AG10803 (cell line): Measurements from ENCODE around the gene MSI2.

ENCODE experiments used
- DNase-seq: peaks from one replicate; pipeline ENCODE4 v3.0.0; 2010; ENCODE audit warnings: low read depth
- H3K4me3 ChIP-seq: 2 replicates; pipeline ENCODE4 v1.5.1; 2011; ENCODE audit warnings: mild to moderate bottlenecking, low read length, control low read depth
- TF ChIP-seq, protein P1 (sequence below): conservative IDR thresholded peaks from 2 replicates; pipeline ENCODE4 v1.5.1; 2011; ENCODE audit warnings: mild to moderate bottlenecking, low read length, control low read depth, inconsistent platforms

The MSI2 gene

DNA sequence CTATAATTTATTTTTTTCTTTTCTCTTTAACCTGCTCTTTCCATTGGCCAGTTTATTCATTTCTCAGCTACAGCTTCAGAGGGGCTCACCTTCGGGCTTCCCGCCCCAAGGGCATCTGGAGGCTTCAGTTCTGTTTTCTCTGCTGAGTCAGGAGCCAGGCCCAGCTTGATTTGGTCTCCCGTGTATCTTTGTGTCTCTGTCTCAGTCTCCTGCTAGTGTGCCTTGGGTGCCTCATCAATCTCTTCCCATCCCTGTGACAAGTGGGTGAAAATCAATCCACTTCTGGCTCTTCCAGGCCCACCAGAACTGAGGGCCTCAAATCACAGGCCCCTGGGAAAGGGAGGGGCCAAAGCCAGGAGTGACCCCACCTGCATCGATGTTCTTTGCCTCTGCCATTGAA is 416.6 kb downstream of the MSI2 start:
- TF ChIP-seq, protein P1, sequence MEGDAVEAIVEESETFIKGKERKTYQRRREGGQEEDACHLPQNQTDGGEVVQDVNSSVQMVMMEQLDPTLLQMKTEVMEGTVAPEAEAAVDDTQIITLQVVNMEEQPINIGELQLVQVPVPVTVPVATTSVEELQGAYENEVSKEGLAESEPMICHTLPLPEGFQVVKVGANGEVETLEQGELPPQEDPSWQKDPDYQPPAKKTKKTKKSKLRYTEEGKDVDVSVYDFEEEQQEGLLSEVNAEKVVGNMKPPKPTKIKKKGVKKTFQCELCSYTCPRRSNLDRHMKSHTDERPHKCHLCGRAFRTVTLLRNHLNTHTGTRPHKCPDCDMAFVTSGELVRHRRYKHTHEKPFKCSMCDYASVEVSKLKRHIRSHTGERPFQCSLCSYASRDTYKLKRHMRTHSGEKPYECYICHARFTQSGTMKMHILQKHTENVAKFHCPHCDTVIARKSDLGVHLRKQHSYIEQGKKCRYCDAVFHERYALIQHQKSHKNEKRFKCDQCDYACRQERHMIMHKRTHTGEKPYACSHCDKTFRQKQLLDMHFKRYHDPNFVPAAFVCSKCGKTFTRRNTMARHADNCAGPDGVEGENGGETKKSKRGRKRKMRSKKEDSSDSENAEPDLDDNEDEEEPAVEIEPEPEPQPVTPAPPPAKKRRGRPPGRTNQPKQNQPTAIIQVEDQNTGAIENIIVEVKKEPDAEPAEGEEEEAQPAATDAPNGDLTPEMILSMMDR: no peak
- no peak for DNase-seq
- H3K4me3 ChIP-seq: no peak overlapping the region

DNA sequence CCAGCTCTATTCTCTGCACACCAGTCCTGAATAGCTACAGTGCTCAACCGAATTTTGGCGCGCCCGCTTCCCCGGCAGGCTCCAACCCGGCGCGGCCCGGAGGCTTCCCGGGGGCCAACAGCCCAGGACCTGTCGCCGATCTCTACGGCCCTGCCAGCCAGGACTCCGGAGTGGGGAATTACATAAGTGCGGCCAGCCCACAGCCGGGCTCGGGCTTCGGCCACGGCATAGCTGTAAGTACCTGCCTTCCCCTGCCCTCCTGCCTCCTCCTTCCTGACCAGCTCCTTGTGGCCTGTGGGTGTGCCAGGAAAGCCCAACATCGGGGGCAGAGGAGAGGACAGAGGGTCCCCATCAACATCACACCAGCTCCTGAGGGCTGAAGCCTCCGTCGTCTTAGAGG is 418.6 kb downstream of the MSI2 start:
- no peak overlapping the region for H3K4me3 ChIP-seq
- DNase-seq: no peak
- TF ChIP-seq, protein P1: no peak

DNA sequence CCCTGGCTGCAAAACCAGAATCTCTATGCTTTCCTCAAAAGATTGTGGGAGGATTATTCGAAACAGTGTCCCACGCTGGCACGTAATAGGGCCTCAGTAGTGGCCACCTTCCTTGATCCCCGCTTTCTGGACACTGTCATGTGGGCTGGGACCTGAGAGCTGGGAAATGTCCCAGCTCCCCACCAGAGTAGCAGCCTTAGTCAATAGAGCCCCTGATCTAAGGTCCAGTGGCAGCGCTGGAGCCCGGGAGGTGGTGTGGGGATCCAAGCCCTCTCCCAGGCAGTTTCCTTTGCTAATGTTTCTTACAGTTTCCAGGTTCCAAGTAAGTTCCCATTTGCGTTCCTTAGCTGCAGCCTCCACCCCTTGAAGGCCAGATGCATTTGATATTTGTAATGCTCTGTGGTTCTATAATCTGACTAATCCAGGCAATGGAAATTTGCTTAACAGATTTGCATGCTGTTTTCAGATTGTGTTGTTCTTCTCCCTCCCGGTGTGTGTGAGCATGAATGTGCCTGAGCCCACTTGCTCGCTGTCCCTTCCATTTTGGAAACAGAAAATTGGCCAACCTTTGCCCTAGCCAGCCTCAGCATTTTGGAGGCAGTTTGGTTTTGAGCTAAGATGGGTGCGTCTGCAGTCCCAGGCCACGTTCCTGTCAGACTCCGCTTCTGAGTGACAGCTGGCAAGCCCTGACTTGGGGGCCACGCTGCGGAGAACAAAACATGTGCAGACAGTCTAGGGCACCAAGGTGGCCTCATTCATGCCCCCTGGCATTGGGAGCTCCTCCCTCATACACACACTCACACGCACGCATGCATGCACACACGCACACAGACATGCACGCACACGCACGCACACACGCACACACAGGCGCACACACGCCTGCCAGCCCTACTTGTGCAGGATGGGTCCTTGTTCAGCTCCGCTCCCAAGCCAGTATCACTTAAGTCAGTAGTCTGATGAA is 419.4 kb downstream of the MSI2 start:
- DNase-seq: no peak
- no peak overlapping the region for H3K4me3 ChIP-seq
- TF ChIP-seq, protein P1: no peak

DNA sequence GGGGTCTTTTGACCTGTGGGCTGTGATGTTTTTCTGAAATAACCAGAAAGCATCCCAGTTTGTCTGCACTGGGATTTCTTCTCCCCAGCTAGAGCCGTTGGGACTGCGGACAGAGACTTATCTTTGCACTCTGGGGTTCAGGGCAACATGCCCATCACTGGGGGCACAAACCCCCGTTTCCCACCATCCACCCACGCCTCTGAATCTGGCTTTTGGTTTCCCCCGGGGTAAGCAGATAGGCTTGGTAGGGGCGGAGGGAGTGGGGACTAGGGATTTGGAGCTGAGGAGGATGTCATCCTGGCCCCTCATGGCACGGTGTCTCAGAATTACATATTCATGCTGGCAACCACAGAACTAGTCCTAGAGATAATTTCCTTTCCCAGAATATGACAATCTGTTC is 420.2 kb downstream of the MSI2 start:
- no peak overlapping the region for H3K4me3 ChIP-seq
- no peak for DNase-seq
- TF ChIP-seq, protein P1: no peak

DNA sequence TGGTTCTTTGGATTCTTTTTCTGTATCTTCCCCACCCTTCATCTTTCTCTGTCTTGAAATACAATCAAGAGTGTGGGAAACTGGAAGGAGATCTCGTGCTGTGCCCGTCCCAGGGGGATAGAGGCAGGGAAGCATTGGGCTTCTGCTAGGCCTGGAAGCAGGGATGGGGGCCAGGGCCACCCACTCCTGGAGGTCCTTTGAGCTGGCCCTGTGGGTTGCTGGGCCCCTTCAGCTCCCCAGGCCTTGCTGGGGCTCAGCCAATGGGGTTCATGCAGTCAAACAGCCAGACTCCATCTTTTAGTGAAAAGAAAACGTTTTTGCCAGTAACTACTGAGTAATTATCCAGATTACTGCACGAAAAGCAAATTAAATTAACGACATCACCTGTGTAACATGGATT is 421.0 kb downstream of the MSI2 start:
- no peak overlapping the region for H3K4me3 ChIP-seq
- TF ChIP-seq, protein P1: no peak
- DNase-seq: no peak

DNA sequence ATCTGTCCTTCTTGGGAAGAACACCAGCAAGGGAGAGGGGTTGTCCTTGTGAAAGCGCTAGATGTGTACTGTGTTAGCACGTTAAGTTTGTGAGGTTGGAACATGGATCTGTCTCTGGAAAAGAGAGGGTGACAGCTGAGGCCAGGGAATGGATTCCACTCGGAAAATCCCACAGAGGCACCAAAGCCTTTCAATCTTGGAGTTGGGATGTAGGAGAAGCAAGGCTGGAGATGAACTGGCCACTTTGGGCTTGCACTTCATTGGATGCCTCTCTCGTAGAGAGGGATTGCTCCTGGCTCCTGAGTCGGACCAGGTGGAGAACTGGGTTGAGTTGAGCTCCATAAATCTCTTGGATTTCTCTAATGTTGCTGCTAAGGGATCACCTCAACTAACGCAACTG is 421.5 kb downstream of the MSI2 start:
- H3K4me3 ChIP-seq: no peak overlapping the region
- no peak for DNase-seq
- TF ChIP-seq, protein P1: no peak

DNA sequence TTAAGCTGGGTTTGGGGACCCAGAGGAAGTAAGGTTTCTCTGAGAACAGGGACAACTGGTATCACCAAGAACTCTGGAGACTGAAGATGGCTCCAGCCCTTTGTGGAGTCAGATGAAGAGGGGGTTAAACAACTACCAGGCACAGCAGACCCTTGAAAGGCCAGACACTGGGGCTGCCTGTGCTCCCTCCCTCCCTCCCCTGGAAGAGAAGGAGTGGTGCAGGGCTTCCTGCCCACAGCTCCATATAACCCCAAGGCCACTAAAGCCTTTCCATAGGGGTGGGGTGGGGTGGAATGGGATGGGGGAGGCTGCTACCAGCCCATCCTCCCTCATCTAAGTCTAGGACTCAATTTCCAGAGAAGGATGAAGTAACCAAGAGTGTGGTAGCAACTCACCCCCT is 422.1 kb downstream of the MSI2 start:
- TF ChIP-seq, protein P1: no peak
- DNase-seq: no peak

More for the DNA sequence above, 422.1 kb downstream of the MSI2 start:
- no peak overlapping the region for H3K4me3 ChIP-seq
